Measurements from ENCODE around the gene CHRNA4. TPM values are rescaled to one million over a fixed set of nuclear protein-coding genes. Genes with fewer than 3 reads are reported as not detected.

The CHRNA4 gene
- total and polyA plus RNA-seq, 10 of the 15 experiments (the other 5 are each of a cell fraction or from before 2014, with no cell fraction given), result 0.04 to 0.41 (median 0.06) TPM; not detected in 5

DNA sequence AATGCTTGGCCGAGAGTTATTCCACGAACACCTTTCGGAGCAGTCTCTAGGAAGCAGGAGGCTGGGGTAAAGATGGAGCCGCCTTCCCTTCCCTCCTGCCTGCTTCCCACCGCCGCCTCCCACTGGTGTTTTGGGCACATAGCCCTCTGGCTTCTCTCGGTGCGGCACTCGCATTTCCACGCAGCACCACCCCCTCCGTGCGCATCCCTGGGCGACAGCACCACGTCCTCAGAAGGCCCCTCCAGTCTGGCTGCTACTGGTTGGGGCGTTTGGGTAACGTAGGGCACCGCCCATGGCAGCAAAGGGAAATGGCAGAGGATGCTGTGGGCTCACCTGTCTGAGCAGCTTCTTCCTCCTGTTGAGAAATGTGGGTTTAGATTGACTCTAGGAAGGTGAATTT, 65.7 kb downstream of the CHRNA4 start:
- in situ Hi-C loops (cut with MboI) (no loop called here), intact Hi-C loops (cut with micrococcal nuclease; ENCODE audit: unreplicated experiment) (no loop called here)
- WGBS (ENCODE audit: insufficient coverage, insufficient replicate concordance, low lambda C conversion rate, missing lambda C conversion rate), result 40% methylated on average over 17 of the region's 17 CpGs
- Histone ChIP-seq H3K4me3 (no peak overlapping the region), H3K27ac (ENCODE audit: control insufficient read depth, insufficient read depth) (no peak overlapping the region), H3K27me3 (replicated peaks in 1 of 2; ENCODE audit: control insufficient read depth in 2 of 2, insufficient read depth in 2 of 2, low read length in 1 of 2) (no peaks in the 10 kb centered on the region; a peak in 1 of 4 replicates), H3K79me2 (ENCODE audit: control insufficient read depth, insufficient read depth, low read length) (no peaks in the 10 kb centered on the region), H2AFZ (ENCODE audit: control insufficient read depth, low read depth, low read length) (no peak overlapping the region), H3K36me3 (ENCODE audit: control insufficient read depth in 2 of 2, insufficient read depth in 2 of 2, low read length in 1 of 2) (no peaks in the 10 kb centered on the region), H3K9ac (ENCODE audit: control insufficient read depth, insufficient read depth, low read length) (no peak overlapping the region), H4K20me1 (ENCODE audit: control insufficient read depth, insufficient read depth) (no peaks in the 10 kb centered on the region), H3K9me3 (replicated peaks; ENCODE audit: control insufficient read depth, insufficient read depth, low read length) (no peaks in the 10 kb centered on the region), H3K4me2 (ENCODE audit: control insufficient read depth, insufficient read depth) (no peak overlapping the region), H3K4me1 (ENCODE audit: control insufficient read depth, insufficient read depth, low read length) (no peaks in the 10 kb centered on the region)
- ChIA-PET CTCF (interaction anchor here (2.7 kb wide), 1 partner anchor 72 kb away, joined by 8 read pairs; no protein-coding TSS in a partner anchor), POLR2A (no interaction called here), RAD21 (ENCODE audit: unreplicated experiment) (no interaction called here), SMC1A (ENCODE audit: uncharacterized antibody, unreplicated experiment) (no interaction called here)
- TF ChIP-seq, protein P1, sequence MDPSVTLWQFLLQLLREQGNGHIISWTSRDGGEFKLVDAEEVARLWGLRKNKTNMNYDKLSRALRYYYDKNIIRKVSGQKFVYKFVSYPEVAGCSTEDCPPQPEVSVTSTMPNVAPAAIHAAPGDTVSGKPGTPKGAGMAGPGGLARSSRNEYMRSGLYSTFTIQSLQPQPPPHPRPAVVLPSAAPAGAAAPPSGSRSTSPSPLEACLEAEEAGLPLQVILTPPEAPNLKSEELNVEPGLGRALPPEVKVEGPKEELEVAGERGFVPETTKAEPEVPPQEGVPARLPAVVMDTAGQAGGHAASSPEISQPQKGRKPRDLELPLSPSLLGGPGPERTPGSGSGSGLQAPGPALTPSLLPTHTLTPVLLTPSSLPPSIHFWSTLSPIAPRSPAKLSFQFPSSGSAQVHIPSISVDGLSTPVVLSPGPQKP (IDR thresholded peaks at IDR 0.05; ENCODE audit: low read depth, low read length), result no peak
- TF ChIP-seq MTA2 (IDR thresholded peaks at IDR 0.05; ENCODE audit: low read depth) (no peak), PAX8 (IDR thresholded peaks at IDR 0.05) (no peak), GATAD2B (conservative IDR thresholded peaks at IDR 0.05; ENCODE audit: low read depth) (no peak), POLR2AphosphoS2 (IDR thresholded peaks at IDR 0.05; ENCODE audit: low read depth, low read length) (no peak), STAT3 (IDR thresholded peaks at IDR 0.05; ENCODE audit: low read depth, low read length) (no peak), MXI1 (IDR thresholded peaks at IDR 0.05; ENCODE audit: low read depth, low read length) (no peak), YY1 (IDR thresholded peaks at IDR 0.05; ENCODE audit: low read depth, low read length) (no peak), BHLHE40 (IDR thresholded peaks at IDR 0.05; ENCODE audit: borderline replicate concordance in 1 of 2, low read depth in 2 of 2, low read length in 1 of 2) (no peak), CEBPB (IDR thresholded peaks at IDR 0.05; ENCODE audit: borderline replicate concordance in 1 of 2, low read depth in 2 of 2, low read length in 2 of 2) (no peak), ZBED1 (IDR thresholded peaks at IDR 0.05; ENCODE audit: borderline replicate concordance) (no peak), PAX5 (IDR thresholded peaks at IDR 0.05; ENCODE audit: borderline replicate concordance, low read depth, low read length) (no peak), TBL1XR1 (IDR thresholded peaks at IDR 0.05; ENCODE audit: low read depth, low read length) (no peak)
- DNase-seq (ENCODE audit: low read depth, low spot score) (no peak), FAIRE-seq (no peak), ATAC-seq (no peak)
- no TSS peak for BruUV-seq (replicated peaks)
